DOHH2 (cell line): ENCODE results near the gene RNF44.
"Not testable (repeated sequence)": the region's sequence is repeated elsewhere in the genome, so short reads cannot be mapped to it uniquely, and the experiment has no call there.

Experiments used
- H3F3A ChIP-seq: fragments of 200-600 bp; sonication (generic), shearing (Covaris generic); 2 replicates; pipeline ENCODE4 v1.6.0; 2016; ENCODE audit warnings: antibody characterized with exemption, mild to moderate bottlenecking; ENCODE audit not compliant: control insufficient read depth, insufficient read depth
- H3K27ac ChIP-seq: fragments of 200-600 bp; sonication (generic); 2 replicates; pipeline ENCODE4 v1.5.1; 2014; ENCODE audit warnings: low read depth, mild to moderate bottlenecking, low read length, moderate library complexity
- H3K27me3 ChIP-seq: fragments of 200-600 bp; sonication (generic); 2 replicates; pipeline ENCODE4 v1.6.1; 2014; ENCODE audit warnings: mild to moderate bottlenecking, low read length, mixed read lengths; ENCODE audit not compliant: control insufficient read depth
- H3K36me3 ChIP-seq: fragments of 200-600 bp; sonication (generic); 2 replicates; pipeline ENCODE4 v1.6.1; 2014; ENCODE audit warnings: mild to moderate bottlenecking, low read length, moderate library complexity, mixed read lengths; ENCODE audit not compliant: control insufficient read depth
- H3K4me1 ChIP-seq: fragments of 200-600 bp; sonication (generic); 2 replicates; pipeline ENCODE4 v1.6.1; 2014; ENCODE audit warnings: mild to moderate bottlenecking, low read length, mixed read lengths; ENCODE audit not compliant: control insufficient read depth
- H3K4me2 ChIP-seq: fragments of 200-600 bp; sonication (generic); 2 replicates; pipeline ENCODE4 v1.6.0; 2014; ENCODE audit warnings: mild to moderate bottlenecking, low read length, moderate library complexity
- H3K4me3 ChIP-seq: fragments of 200-600 bp; sonication (generic); 2 replicates; pipeline ENCODE4 v1.5.1; 2014; ENCODE audit warnings: mild to moderate bottlenecking, low read length, mixed read lengths
- H3K79me2 ChIP-seq: fragments of 200-600 bp; sonication (generic); 2 replicates; pipeline ENCODE4 v1.6.1; 2014; ENCODE audit warnings: mild to moderate bottlenecking, low read length, mixed read lengths; ENCODE audit not compliant: control insufficient read depth
- H3K9me2 ChIP-seq: fragments of 200-600 bp; sonication (generic); replicated peaks from 2 replicates; pipeline ENCODE4 v1.6.1; 2014; ENCODE audit warnings: mild to moderate bottlenecking, low read length, mixed read lengths; ENCODE audit not compliant: control insufficient read depth
- H3K9me3 ChIP-seq: fragments of 200-600 bp; sonication (generic); 2 replicates; pipeline ENCODE4 v1.6.1; 2014; ENCODE audit warnings: antibody characterized with exemption, low read length, mixed read lengths; ENCODE audit not compliant: control insufficient read depth, insufficient read depth
- H4K20me1 ChIP-seq: fragments of 200-600 bp; sonication (generic); 2 replicates; pipeline ENCODE4 v1.6.0; 2014; ENCODE audit warnings: low read depth, mild to moderate bottlenecking, antibody characterized with exemption, low read length, moderate library complexity; ENCODE audit not compliant: control insufficient read depth, insufficient read depth
- EZH2phosphoT487 ChIP-seq: fragments of 200-600 bp; sonication (generic); IDR thresholded peaks from 2 replicates; pipeline ENCODE4 v1.6.1; 2017; ENCODE audit warnings: borderline replicate concordance, mild to moderate bottlenecking, antibody characterized with exemption, low read length, moderate library complexity, mixed read lengths
- TF ChIP-seq, protein P1 (sequence below): fragments of 200-600 bp; sonication (generic); IDR thresholded peaks from one replicate; pipeline ENCODE4 v1.5.1; 2014; ENCODE audit warnings: antibody characterized with exemption, mild to moderate bottlenecking, low read depth, low read length; ENCODE audit not compliant: poor library complexity, severe bottlenecking

Gene RNF44

DNA sequence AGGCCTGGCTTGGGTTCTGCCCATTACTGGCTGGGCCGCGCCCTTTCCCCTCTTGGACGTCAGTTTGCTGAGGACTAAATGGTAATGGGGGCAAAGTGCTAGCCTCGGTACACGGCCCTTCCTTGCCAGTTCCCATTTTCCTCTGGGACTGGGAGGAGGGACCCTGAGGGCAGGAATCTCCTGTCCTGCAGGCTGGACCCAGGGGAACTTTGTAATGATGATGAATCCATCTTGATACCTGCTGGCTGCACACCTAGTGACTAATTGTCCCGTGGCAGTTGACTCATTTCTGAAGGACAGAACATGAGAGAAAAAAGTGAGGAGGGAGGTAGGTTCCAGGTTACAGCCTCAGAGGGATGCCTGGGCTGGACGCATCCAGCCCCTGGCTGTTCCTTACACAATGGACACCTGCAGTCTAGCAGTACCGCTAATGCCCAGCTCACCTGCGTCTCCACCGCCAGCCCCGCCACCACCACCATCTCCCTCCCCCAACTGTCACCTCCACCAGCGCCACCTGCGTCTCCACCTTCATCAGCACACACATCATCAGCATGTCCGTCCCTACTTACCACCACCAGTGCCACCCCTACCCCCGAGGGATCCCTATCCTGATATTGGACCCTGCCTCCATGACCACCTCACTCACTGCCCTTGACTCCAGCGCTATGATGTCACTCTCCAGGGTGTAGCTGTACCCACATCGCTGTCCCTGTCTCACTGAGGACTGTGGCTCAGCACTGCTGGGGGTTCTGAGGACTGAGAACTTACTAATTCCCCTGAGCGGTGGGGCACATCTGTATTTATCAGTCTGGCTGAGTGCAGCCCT is 16.3 kb upstream of the RNF44 start:
- Histone ChIP-seq H3K27me3 (peaks cover 9% of the 10 kb centered on the region; the same call in 1 of the 2 replicates), H4K20me1 (no peaks in the 10 kb centered on the region), H3K36me3 (no peaks in the 10 kb centered on the region), H3K4me1 (peaks cover 12% of the 10 kb centered on the region), H3K9me3 (no peaks in the 10 kb centered on the region), H3K4me2 (no peak overlapping the region), H3K27ac (no peak overlapping the region), H3K79me2 (no peaks in the 10 kb centered on the region), H3K4me3 (no peak overlapping the region), H3K9me2 (no peaks in the 10 kb centered on the region), H3F3A (no peaks in the 10 kb centered on the region)
- TF ChIP-seq, protein P1, sequence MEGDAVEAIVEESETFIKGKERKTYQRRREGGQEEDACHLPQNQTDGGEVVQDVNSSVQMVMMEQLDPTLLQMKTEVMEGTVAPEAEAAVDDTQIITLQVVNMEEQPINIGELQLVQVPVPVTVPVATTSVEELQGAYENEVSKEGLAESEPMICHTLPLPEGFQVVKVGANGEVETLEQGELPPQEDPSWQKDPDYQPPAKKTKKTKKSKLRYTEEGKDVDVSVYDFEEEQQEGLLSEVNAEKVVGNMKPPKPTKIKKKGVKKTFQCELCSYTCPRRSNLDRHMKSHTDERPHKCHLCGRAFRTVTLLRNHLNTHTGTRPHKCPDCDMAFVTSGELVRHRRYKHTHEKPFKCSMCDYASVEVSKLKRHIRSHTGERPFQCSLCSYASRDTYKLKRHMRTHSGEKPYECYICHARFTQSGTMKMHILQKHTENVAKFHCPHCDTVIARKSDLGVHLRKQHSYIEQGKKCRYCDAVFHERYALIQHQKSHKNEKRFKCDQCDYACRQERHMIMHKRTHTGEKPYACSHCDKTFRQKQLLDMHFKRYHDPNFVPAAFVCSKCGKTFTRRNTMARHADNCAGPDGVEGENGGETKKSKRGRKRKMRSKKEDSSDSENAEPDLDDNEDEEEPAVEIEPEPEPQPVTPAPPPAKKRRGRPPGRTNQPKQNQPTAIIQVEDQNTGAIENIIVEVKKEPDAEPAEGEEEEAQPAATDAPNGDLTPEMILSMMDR = no peak
- TF ChIP-seq EZH2phosphoT487 = no peak

DNA sequence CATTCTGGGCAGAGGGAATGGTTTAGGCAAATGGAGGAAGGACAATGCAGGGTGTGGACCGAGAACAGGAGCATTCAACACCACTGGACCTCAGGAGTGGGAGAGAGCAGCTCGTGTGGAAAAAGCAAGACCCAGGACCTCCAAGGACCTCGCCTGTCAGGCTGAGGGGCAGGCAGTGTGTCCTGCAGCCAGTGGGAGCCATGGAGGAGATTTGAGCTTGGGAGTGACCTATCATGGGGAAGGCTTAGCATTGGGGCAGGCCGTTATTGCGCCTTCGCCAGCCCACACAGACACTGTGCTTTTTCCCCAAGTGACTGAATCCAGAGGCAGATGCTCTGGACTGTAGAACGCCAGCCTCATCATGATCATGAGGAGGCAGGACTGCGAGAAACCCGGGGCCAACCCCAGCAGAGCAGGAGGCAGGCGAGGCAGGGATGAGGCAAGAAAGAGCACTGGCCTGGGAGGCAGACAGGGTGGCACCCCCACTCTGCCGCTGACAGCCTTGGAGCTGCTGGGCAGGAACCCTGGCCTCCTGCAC is 15.2 kb upstream of the RNF44 start:
- Histone ChIP-seq H3K4me2 (no peak overlapping the region), H3K36me3 (no peaks in the 10 kb centered on the region), H3K4me1 (peaks cover 17% of the 10 kb centered on the region), H3K27me3 (peaks cover 9% of the 10 kb centered on the region; the same call in 1 of the 2 replicates), H3K9me2 (no peaks in the 10 kb centered on the region), H3F3A (peaks cover 5% of the 10 kb centered on the region), H3K79me2 (no peaks in the 10 kb centered on the region), H3K27ac (no peak overlapping the region), H4K20me1 (no peaks in the 10 kb centered on the region), H3K9me3 (no peaks in the 10 kb centered on the region), H3K4me3 (no peak overlapping the region)
- TF ChIP-seq, protein P1 = no peak
- no peak for TF ChIP-seq EZH2phosphoT487

DNA sequence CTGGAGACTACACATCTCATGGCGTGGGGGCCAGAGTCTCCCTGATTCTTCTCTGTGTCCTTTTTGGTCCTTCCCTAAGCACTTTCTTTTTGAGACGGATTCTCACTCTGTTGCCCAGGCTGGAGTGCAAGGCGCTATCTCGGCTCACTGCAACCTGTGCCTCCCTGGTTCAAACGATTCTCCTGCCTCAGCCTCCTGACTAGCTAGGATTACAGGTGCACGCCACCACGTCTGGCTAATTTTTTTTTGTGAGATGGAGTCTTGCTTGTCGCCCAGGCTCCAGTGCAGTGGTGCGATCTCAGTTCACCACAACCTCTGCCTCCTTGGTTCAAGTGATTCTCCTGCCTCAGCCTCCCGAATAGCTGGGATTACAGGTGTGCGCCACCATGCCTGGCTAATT is 13.7 kb upstream of the RNF44 start:
- Histone ChIP-seq H3K4me2 (peak overlapping the region; percentile 49), H3K4me1 (peaks cover 25% of the 10 kb centered on the region)
- not testable (repeated sequence) for H3K9me3 ChIP-seq, H3K4me3 ChIP-seq, H3K27me3 ChIP-seq, H3K27ac ChIP-seq, H4K20me1 ChIP-seq, H3K36me3 ChIP-seq, H3F3A ChIP-seq, H3K9me2 ChIP-seq, H3K79me2 ChIP-seq

DNA sequence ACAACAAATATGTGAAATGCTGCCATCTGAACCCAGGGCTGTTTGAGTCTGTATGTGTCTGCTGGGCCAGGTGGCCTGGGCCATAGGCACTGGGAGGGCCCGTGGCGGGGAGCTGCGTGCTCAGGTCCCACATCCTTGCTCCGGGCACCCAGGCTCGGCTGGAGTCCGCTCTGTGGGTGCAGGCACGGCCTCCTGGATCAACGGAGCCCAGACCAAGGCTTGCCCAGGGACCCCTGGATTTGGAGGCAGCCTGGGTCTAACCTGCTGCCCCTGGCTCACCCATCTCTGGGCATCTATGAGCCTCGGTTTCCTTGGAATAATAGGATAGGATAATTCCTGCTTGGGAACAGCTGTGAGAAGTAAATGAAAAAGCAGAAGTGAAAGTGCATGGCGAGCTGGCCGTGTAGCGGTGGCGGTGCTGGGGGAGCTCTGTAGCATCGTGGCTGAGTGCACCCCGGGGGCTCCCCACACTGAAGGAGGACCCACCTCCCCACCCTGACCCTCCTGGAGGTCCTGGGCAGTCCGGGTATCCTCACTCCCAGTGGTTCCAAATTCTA is 13.2 kb upstream of the RNF44 start:
- H3K9me2 ChIP-seq = no peaks in the 10 kb centered on the region
- H3K27ac ChIP-seq = no peak overlapping the region
- H3K4me2 ChIP-seq = peak overlapping the region; percentile 49
- H3K27me3 ChIP-seq = peaks cover 9% of the 10 kb centered on the region; the same call in 1 of the 2 replicates
- H3K4me1 ChIP-seq = peaks cover 25% of the 10 kb centered on the region
- no peaks in the 10 kb centered on the region for H3K9me3 ChIP-seq
- no peaks in the 10 kb centered on the region for H4K20me1 ChIP-seq
- H3K4me3 ChIP-seq = no peak overlapping the region
- H3F3A ChIP-seq = peaks cover 10% of the 10 kb centered on the region
- TF ChIP-seq, protein P1 = no peak
- no peak for TF ChIP-seq EZH2phosphoT487
- no peaks in the 10 kb centered on the region for H3K36me3 ChIP-seq
- no peaks in the 10 kb centered on the region; the same call in 1 of the 2 replicates for H3K79me2 ChIP-seq
